GM19395 (cell line): ENCODE data around the gene KLF9.

ENCODE experiments used
- ATAC-seq: cut with Tn5 transposase; IDR thresholded peaks from one replicate; pipeline ENCODE4 v1.9.1; 2021; ENCODE audit warnings: mild to moderate bottlenecking, moderate library complexity; ENCODE audit not compliant: unreplicated experiment

Gene KLF9

DNA sequence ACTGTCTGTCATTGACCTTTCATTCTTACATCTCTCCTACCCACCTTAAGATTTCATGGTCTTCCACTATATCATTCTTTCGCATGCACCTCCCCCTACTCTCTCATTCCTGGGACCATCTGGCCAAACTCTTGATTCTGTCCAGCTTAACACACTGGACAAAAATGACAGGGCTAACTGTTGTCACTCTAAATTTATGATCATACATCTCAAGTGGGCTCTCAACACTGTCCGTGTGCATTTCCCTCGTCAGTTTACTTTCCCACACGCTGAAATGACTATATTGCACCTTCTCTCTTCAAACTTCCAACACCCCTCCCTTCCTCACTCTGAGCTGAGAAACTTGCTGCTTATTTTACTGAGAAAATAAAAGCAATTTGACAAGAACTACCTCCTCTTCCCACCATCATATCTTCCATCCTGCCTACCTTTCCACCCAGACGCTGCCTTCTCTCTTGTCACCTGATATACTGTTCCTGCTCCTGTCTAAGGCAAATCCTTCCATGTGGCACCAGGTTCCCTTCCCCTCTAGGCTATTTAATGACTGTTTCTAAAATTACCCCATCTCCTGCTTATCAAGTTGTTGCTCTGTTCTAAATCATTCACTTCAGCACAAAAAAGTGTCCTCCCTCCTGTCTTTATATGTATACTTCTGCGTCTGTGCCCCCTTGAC lies 8.1 kb upstream of the KLF9 start:
- no peak for ATAC-seq

- no peak for ATAC-seq
Measured at GRCh38 chr9:70421272-70422180, 7.1 kb upstream of the KLF9 start.

- peak; percentile 21 for ATAC-seq
Measured at GRCh38 chr9:70420441-70421271, 6.2 kb upstream of the KLF9 start.

GRCh38 chr9:70419556-70420440 lies 5.3 kb upstream of the KLF9 start:
- peak; percentile 40 for ATAC-seq

DNA sequence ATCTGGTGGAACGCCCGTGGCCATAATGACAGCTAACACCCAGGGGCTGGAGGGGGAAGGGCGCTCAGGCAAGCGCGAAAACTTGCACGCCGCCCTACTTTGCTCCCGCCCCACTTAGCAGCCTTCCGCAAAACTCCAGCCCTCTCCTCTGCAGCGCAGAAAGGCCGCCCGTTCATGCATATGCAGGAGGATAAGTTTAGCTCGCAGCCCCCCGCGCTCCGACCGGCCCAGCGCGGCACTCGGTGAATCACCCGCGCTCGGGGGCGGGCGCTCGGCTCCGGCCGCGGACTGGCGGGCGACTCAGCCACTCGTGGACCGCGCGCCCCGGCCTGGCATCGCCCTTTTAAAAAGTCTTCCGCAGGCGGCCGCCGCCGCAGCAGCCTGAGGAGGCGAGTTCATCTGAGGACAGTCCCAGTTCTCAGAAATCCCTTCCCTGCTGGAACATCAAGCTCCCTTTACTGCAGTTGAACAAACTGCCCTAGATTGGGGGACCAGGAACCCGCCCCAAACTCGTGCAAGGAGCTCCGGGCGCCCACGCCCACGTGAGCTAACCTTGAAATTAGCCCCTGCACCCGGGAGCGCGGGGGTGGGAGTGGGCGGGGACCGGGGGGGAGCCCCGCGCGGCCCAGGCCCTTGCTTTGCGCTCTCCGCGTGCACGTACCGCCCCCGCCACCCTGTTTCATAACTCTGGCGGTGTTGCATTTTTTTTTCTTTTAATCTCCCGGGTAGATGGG lies 4.5 kb upstream of the KLF9 start:
- ATAC-seq, result peak; percentile 50

DNA sequence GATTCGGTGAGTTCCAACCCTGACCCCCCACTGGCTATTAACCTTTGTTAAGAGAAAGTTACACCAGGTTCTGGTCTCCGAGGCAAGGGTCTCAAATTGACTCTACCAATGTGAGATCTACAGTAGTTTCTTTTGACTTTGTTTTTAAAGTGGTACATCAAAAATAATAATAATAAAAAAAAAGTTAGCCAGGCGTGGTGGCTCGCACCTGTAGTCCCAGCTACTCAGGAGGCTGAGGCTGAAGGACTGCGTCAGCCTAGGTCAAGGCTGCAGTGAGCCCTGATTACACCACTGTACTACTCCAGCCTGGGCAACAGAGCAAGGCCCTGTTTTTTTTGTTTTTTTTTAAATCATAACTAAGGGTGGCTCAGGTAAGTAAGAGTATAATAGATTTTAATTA lies 1.0 kb upstream of the KLF9 start:
- ATAC-seq, result no peak

GRCh38 chr9:70415041-70415440 lies 584 bp upstream of the KLF9 start:
- no peak for ATAC-seq

- peak; percentile 20 for ATAC-seq
Measured at GRCh38 chr9:70413464-70413798, 1.0 kb downstream of the KLF9 start.

DNA sequence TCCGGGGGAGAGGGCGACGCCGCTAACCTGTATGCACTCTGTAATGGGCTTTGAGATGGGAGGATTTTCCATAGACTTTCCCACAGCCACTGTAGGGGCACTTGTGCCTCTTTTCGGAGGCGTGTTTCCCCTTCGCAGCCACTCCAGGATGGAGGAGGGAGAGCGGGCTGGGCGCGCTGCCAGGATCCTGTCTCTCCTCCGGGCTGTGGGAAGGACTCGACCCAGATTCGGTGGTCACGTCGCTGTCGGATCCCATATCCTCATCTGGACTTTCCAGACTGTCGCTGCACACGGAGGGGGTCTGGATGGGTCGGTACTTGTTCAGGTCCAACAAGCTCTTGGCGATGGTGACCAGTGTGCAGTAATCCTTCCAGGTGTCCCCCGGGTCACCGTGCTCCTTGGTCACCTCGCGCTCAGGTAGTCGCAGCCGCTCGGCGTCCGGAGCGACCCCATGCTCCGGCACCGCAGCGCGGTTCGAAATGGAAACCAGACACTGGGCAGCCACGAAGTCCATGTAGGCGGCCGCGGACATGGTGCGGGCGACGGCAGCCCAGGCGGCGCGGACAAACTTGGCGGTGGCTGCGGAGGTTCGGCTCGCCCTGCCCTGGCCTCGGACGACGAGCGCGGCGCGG lies 1.5 kb downstream of the KLF9 start:
- ATAC-seq, result no peak

DNA sequence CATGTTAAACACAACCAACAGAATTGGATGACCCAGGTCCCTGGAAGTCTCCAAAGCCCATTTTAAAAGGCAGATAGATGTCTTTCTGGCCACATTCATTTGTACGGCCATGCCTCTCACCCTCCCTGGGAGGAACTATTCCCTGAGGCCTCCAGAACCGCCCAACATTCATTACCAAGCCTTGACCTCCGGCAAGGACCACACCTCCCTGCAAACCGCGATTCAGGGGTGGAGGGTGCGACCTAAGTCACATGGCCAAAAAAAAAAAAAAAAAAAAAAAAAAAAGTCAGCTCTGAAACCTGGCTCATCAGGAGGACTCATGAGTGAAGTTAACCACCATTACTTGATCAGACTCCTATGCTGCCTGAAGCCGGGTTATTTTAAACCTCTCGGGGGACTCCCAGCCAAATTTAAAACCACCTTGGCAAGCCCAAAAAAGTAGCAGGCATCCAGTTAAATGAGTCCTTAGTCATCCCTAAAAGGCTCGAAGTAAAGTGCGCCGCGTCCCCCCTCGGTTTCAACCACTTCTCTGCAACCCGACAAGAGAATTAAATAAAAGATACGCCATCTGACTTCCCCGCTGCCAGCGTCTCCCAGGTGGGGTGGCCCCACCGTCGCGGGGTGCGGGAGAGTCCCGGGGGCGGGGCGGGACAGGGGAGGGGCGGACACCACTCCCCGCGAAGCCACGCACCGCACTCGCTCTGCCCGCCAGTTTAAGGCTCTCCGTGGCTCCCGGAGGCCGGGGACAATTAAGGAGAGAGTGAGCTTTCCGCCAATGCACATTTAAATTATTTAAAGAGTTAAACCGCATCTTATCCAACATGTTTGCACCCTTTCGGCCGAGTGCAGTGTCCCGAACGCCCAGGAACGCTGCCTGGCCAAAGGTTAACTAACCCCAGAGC lies 2.3 kb downstream of the KLF9 start:
- ATAC-seq, result peak; percentile 37

GRCh38 chr9:70411121-70411929 lies 3.1 kb downstream of the KLF9 start:
- ATAC-seq, result no peak

DNA sequence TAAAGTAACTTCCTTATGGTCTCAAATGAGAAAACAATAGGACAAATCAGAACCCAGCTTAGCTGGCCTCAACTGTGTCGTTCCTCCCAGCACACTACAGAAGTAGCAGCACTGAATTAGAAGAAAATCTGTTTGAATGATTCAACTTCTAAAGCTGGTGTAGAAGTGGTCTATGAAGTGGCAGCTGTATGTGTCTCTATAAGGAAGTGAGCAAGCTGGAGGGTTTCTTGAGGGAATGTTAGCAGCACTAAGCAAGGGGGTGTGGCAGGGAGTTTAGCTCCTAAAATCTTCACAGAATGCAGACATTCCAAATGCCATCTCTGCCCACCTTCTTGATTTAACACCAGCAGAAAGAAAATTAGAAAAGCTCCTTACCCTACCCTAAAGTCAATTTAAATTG lies 4.1 kb downstream of the KLF9 start:
- no peak for ATAC-seq

DNA sequence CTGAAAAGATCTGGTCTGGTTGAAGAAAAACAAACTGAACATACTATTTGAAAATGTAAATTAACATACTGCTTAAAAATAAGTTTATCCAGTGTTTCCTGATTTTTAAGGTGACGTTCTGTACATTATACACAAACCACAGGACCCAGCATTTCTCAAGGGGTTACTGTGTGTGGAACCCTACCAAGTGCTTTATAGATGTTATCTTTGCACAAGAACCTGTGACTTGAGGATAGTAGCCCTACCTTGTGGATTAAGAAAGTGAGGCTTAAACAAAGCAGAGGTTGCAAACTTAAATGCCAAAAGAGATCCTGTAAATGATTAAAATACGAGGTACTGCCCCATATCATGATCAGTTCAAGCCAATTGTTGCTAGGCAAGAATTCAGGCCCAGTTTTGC lies 4.7 kb downstream of the KLF9 start:
- ATAC-seq, result no peak

GRCh38 chr9:70409280-70409679 lies 5.2 kb downstream of the KLF9 start:
- ATAC-seq, result no peak

- ATAC-seq, result no peak
Measured at GRCh38 chr9:70408393-70409040, 5.9 kb downstream of the KLF9 start.

- no peak for ATAC-seq
Measured at GRCh38 chr9:70407081-70407503, 7.4 kb downstream of the KLF9 start.

- ATAC-seq, result peak; percentile 86
Measured at GRCh38 chr9:70406434-70406862, 8.0 kb downstream of the KLF9 start.
